Activated CD4-positive, alpha-beta T cell treated with anti-CD3 and anti-CD28 coated beads, Interleukin-2, amount 50 U/mL, for 24 hours (primary cell): ENCODE data around the gene RNF11.

Experiments
- DNase-seq, 2 donors: peaks; one replicate each; pipeline ENCODE4 v3.0.0-alpha.2; 2020; ENCODE audit warnings: low read depth in 1 of 2, low spot score in 1 of 2

The RNF11 gene

DNA sequence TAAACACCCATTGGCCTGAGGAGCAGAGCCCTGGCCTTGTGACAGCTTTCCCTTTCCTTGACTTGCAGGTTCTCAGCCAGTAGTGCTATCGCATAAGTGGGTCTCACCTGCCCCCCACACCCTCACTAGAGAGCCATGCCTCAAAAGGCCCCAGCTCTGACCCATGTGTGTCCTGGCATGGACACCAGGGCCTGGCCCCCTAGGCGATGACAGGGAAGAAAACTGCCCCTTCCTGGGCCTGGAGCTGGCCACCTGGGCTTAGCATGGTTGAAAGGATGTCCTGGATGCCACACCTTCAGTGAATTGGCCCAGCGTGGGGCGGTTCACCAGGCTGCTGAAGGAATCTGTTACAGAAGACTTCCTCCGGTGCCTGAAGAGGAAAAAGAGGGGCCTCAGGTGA, 75.8 kb downstream of the RNF11 start:
- no peak for DNase-seq

DNA sequence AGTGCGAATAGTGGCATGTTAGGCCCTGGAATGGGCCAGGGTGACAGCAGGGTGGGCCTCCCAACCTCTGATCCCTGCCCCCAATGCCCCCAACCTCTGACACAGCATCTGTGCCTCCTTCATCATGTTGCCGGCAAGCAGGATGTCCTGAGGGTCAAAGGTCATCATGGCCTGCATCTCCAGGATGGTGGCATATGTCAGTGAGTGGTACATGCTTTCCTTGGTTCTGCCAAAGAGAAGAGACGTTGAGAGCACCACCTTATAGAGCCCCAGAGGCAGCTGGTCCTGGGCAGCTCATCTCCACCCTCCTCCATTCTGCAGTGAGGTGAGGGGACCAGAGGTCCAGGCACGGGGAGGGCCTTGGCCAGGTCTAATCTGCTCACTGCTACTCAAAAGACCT, 76.6 kb downstream of the RNF11 start:
- no peak for DNase-seq

DNA sequence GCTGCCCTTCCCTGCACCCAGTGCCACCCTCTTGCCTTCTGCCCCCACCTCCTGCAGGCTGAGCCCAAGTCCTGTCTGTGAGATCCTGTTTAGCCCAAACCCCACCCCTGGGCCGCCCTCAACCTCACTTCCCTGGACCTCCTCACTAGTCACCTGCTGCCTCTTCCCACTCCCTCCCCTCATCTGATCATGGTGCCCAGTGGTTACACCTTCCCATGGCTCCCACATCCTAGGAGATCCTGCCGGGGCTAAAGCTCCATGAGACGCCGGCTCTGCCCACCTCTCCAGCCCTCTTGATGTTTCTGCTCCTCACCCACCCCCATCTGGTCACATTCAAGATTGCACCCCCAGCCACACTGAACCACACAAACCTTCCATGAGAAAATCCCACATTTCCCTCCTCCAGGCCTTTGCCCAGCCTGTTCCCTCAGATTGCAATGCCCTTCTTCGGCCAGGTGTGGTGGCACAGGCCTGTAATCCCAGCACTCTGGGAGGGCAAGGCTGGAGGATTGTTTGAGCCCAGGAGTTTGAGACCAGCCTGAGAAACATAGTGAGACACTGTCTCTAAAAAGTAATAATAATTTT, 77.3 kb downstream of the RNF11 start:
- DNase-seq, result no peak

DNA sequence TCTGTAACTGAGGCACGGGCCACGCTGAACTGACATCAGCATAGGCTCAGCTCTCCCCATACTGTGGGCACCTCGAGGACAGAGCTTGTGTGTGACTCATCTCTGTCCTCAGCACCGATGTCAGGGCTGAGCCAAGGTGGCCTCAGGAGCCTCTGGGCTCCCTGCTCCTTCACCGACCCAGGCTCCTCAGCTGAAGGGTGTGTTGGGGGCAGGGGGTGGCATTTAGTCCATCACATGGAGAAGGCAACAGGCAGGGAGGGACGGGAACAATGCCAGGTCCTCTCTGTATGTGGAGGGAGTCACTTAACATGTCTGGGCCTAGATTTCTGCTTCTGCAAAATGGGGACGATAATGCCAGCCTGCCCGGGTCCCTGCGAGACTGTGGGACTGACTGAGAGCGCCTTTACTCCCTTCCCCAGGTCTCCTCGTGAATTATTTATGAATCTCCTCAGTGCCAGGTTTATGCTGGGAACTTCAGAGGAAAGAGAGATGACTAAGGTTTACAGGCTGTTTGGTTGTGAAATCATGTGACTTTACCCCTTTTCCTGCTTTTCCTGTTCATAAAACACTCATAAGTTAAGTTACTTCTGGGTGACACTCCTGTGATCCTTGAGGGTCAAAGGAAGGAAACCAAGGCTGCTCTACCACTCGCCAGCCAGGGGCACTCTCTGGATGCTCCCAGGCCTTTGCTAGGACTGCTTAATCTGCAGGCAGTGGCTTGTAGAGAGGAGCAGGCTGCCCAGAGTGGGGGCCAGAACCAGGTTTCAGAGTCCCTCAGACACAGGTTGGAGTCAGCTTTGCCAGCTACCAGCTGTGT, 78.1 kb downstream of the RNF11 start:
- DNase-seq, result no peak

DNA sequence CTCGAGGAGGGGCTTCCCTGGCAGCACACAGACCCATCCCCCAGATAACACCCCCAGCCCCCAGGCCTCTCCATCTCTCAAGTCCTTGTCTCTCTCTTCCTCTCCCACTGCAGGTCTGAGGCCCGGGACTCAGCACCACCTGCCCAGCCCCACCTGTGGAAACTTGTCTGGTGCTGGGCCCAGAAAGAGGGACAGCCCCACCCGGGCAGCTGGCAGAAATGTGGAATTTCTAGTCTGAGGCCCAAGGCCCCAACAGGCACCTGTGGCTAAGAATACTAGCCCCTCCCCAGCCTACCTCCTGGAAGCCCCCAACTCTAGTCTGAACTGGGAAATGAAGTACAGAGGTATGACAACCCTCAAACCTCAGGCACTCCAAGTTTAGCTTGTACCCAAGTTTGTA, 78.9 kb downstream of the RNF11 start:
- DNase-seq, result no peak

DNA sequence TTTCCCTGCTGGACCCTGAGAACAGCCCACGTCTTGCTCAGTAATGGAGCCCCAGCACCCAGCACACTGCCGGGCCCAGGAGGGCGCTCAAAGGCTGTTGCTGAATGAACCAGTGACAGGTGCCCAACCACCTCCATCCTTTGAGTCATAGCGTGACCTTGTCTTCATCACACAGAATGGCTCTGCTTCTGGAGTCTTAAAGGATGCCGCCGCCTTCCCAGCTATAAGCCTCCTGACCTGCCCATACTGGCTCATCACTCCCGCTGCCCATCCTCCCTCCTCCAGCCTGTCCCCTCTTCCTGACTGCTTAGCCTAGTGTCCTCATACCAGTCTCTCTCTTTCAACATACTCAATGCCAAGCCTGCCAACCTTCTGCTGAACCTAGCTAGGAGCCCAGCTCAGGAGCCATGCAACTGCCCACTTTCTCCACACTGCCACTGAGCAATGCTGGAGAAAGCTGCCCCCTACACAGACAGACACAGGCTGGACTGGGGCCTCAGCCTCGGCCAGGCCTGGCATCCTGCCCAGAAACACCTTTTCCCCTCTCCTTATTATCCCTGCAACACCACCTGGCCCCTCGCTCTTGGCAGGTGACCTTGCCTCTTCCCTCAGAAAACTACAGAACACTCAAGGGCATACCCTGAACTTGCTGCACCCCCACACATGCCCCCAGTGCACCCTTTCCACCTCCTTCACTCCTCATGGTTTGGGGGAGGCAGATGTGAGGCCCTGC, 80.2 kb downstream of the RNF11 start:
- DNase-seq, result no peak

DNA sequence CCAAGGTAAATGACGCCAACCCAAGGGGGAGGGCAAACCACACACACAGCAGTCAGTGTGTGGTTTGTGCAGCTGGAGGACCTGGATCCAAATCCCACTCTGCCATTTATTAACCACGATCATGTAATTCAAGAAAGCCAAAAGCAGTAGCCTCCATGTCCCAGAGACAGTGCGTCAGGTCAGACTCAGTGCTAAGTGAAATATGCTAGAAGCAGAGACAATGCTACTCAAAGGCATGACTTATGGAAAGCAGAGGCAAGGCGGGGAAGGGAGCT, 80.7 kb downstream of the RNF11 start:
- DNase-seq, result no peak

DNA sequence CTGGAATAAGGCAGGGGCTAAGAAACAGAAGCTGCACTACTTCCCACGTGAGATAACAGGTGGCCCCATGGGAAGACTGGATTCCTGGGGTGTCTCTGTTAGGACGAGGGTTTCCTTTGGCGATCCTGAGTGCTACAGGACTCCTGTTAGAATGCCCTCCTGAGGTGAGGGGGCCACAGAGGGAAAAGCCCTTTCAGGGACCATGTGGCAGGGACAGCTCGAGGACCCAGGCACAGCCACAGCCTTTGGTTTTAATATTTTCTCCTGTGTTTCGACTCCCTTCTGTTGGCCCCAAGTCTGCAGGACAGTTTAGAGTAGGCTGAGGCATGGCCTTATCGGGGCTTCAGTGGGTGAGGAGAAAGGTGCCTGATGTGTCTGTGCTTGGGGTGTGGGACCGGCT, 81.7 kb downstream of the RNF11 start:
- DNase-seq, result no peak

DNA sequence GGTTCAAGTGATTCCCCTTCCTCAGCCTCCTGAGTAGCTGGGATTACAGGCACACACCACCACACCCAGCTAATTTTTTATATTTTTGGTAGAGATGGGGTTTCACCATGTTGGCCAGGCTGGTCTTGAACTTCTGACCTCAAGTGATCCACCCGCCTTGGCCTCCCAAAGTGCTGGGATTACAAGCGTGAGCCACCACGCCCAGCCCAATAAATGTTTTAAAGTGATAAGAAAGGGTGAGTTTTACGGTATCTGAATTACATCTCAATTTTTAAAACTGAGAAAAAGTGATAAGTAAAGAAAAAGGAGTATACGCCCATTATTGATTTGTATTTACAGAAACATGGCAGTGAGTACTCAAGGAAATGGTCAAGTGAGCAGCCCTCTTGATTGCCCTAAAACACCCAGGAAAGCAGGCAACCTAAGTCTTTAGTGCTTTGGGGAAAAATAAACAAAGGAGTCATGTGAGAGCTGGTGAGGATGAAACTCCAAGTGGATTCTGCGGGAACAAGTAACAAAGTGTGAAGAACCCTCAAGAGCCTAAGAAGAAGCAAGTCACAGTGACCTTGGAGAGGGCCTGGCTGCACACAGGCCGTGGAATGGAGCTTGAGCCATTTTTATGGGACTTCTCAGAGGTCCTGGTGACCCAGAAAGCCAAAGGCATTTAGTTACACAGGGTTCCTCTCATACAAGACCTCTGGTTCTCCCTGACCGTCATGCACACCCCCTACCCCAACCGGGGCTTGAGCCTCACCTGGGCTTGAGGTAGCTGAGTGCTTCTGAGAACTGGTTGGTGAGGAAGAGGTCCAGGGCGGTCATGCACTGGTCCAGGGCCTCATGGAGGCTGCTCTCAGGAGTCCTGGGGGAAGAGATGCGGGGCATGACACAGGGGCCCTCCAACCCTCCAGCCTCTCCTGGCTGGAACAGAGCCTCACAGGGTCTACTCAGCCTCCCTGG, 85.2 kb downstream of the RNF11 start:
- DNase-seq, result no peak

DNA sequence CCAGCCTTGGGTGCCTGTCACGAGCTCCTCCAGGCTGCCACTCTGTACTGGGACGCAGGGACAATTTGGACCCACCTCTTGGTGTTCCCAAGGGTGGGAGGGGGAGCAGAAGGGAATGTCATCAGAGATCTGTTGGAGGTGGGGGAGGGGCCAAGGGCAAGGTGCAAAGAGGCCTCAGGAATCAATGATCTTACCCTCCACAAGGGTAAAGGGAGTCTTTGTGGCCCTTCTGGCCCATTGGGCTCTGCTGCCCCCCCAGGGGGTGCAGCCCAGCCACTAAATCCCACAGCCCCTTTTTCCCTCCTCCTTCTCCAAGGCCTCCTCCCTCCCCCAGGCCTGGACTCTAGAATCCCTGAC, 85.8 kb downstream of the RNF11 start:
- no peak for DNase-seq

DNA sequence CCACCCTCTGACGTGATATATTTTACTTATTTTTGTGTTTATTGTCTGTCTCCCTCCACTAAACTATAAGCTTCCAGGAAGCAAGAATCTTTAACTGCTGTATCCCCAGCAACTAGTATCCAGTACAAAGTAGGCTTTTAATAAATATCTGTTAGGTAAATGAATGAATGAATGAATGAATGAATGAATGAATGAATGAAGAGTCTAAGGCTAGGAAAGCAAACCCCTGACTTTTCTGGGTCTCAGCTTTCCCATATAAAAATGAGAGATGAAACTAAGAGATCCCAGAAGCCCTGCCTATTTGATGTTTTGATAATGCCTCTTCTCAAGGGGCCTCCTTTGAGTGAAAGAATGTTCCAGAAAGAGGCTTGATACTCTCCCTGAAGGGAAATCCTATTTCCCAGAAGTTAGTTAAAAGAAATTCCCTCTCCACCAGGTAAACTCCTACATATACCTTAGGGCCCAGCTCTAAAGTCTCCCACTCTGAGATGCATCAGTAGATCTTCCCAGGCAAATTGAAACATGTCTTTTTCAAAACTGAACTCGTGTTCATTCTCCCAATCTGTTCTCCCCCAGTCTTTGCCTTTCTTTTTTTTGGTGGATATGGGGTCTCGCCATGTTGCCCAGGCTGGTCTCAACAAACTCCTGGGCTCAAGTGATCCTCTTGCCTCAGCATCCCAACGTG, 86.5 kb downstream of the RNF11 start:
- no peak for DNase-seq
